ENCODE data around the gene SDK1.

Gene SDK1

DNA sequence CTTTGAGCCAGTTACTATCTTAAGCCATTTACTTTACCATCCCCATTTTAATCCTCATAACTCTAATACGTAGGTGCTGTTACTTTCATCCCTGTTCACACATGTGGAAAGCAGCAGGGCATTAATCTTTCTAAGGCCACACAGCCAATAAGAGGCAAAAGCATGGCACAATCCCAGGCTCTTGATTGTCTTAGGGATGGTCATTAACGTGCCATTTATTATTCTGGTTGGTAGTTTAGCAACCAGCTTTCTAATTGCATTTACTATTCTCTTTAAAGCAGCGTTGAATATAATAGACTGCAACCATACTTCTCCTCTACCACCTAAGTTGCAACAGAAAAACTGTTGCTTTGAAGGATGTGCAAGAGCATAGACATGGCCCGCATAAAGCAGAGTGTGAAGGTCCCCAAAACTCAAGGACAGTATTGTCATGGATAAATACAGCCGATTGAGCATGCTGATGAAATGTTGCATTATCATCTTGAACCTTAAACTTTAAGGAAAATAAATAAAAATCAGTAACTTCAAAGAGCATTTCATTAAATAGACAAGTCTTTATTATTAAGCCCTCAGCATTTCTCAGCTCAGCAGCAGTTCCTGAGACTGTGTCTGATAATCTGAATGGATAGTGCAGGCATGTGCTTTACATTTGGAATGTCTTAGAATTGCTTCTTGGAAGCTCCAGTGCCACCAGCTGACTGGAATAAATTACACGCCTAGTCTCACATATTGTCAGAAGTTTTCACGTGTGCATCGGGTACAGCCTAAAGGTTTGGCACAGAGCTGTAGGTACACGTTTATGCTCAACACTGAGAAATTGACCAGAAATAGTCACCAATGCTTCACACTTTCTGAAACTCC, 467.1 kb downstream of the SDK1 start:
- H3K4me3 ChIP-seq (ENCODE audit: low read depth, low read length): no peak overlapping the region
- no peak for TF ChIP-seq CTCF (IDR thresholded peaks at IDR 0.05; ENCODE audit: low read depth, low read length)
- in situ Hi-C loops (cut with HindIII; ENCODE audit: low sequenced_read_pairs): no loop called here
- no peak for DNase-seq (ENCODE audit: low read depth, low spot score)

DNA sequence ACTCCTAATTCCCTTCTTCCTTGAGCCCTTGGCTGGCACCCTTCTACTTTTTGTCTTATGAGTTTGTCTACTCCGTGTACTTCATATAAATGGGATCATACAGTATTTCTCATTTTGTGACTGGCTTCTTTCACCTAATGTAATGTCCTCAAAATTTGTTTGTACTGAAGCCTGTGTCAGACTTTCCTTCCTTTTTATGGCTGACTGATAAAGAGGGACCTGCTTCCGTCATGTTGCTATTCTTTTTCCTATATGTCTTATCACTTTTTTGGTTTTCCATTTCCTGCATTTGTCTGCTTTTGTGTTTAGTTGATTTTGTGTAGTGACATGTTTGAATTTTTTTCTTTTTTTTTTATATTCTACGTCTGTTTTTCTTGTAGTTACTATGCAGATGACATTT, 470.9 kb downstream of the SDK1 start:
- no peak for DNase-seq (ENCODE audit: low read depth, low spot score)
- H3K4me3 ChIP-seq (ENCODE audit: low read depth, low read length): no peak overlapping the region
- TF ChIP-seq CTCF (IDR thresholded peaks at IDR 0.05; ENCODE audit: low read depth, low read length): no peak
- in situ Hi-C loops (cut with HindIII; ENCODE audit: low sequenced_read_pairs): no loop called here

DNA sequence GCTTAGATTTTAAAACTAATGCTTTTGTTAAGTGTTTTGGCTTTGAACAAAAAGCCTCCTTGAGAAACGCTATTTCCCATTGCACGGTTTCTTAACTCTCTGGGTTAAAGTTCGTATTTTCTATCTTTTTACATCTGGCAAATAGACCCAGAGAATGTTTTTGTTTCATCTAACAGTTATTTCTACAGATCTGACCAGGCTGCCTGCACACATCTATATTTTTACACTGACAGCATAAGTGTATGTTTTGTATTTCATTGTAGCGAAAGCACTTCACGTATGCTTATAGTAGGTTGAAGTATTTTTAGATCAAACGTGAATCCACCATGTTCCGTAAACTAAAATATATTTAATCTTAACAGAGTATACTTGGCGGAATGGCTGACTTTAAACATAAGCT, 477.3 kb downstream of the SDK1 start:
- no peak overlapping the region for H3K4me3 ChIP-seq (ENCODE audit: low read depth, low read length)
- in situ Hi-C loops (cut with HindIII; ENCODE audit: low sequenced_read_pairs): no loop called here
- no peak for TF ChIP-seq CTCF (IDR thresholded peaks at IDR 0.05; ENCODE audit: low read depth, low read length)
- no peak for DNase-seq (ENCODE audit: low read depth, low spot score)

DNA sequence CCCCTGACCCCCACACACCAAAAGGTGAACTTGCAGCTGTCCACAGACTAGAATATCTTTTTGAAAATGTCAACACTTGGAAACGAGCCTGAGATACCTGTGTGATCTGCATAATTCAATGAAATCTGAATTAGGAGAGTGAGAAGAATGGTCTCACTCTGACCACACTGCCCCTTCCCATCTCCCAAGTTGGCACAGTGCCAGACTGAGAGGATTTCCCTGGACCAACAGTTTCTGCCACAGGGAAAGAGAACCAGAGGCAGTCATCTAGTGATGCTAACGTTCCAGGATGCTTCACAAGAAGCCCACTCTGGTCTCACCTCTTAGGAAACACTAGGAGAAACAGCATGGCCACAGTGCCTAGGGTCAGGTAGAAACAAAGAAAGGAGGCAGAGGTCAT, 479.0 kb downstream of the SDK1 start:
- no peak for TF ChIP-seq CTCF (IDR thresholded peaks at IDR 0.05; ENCODE audit: low read depth, low read length)
- in situ Hi-C loops (cut with HindIII; ENCODE audit: low sequenced_read_pairs): no loop called here
- H3K4me3 ChIP-seq (ENCODE audit: low read depth, low read length): no peak overlapping the region

GRCh38 chr7:3780525-3780924, 479.5 kb downstream of the SDK1 start:
- no peak for TF ChIP-seq CTCF (IDR thresholded peaks at IDR 0.05; ENCODE audit: low read depth, low read length)
- no peak for DNase-seq (ENCODE audit: low read depth, low spot score)
- in situ Hi-C loops (cut with HindIII; ENCODE audit: low sequenced_read_pairs): no loop called here
- no peak overlapping the region for H3K4me3 ChIP-seq (ENCODE audit: low read depth, low read length)

More for the DNA sequence above, 479.0 kb downstream of the SDK1 start:
- no peak for DNase-seq (ENCODE audit: low read depth, low spot score)

DNA sequence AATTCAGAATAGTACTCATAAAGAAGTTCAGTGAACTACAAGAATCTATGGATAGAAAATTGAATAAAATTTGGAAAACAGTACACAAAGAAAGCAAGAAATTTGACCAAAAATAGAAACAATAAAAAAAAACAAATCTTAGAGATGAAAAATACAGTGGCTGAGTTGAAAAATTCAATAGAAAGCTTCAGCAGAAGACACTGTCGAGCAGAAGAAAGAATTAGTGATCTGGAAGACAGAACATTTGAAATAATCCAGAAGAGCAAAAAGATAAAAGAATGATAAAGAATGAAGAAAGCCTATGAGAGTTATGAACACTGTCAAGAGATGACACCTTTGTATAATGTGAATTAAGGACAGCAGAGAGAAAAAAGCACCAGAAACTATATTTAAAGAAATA, 480.6 kb downstream of the SDK1 start:
- in situ Hi-C loops (cut with HindIII; ENCODE audit: low sequenced_read_pairs): no loop called here
- no peak overlapping the region for H3K4me3 ChIP-seq (ENCODE audit: low read depth, low read length)
- no peak for TF ChIP-seq CTCF (IDR thresholded peaks at IDR 0.05; ENCODE audit: low read depth, low read length)
- no peak for DNase-seq (ENCODE audit: low read depth, low spot score)

Data from astrocyte of the spinal cord (primary cell).